DMS 273 (cell line): ENCODE data around the gene MZT2A.
"Not testable (repeated sequence)": the region's sequence is repeated elsewhere in the genome, so short reads cannot be mapped to it uniquely, and the experiment has no call there.

Experiments
- DNase-seq: peaks from one replicate; lab custom pipeline; 2025; ENCODE audit not compliant: unreplicated experiment; lab: John Stamatoyannopoulos, UW

The MZT2A gene

GRCh38 chr2:131467722-131468121 is 24.5 kb downstream of the MZT2A start:
- not testable (repeated sequence) for DNase-seq

- DNase-seq, result not testable (repeated sequence)
Measured at GRCh38 chr2:131454914-131455313, 37.3 kb downstream of the MZT2A start.

GRCh38 chr2:131451265-131451949 is 40.8 kb downstream of the MZT2A start:
- DNase-seq, result not testable (repeated sequence)

DNA sequence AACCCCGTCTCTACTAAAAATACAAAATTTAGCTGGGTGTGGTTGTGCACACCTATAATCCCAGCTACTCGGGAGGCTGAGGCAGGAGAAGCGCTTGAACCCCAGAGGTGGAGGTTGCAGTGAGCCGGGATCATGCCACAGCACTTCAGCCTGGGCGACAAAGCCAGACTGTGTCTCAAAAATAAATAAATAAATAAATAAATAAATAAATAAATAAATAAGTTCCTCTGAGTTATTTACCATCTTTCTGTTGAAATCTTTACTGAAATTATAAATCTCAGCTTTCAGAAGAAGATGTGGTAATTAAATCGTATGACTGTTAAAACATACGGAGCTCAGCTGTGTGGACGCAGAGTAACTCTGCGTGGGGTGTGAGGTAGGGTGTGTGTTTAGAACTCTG is 44.2 kb downstream of the MZT2A start:
- not testable (repeated sequence) for DNase-seq

DNA sequence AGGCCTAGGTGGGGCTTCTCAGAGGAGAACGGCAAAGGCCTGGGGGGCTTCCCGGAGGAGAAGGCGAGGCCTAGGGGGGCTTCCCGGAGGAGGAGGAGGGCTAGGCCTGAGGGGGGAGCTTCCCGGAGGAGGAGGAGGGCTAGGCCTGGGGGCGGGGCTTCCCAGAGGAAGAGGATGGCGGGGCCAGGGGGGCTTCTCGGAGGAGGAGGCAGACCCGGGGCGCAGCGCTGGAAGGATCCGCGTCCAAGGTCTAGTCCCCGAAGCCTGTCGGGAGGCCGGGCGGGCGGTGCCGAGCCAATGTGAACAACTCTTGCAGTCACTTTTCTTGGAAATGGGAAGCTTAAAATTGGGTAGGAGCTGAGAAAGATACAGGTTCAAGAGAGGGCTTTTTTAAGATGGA is 46.3 kb downstream of the MZT2A start:
- DNase-seq, result no peak

- DNase-seq, result not testable (repeated sequence)
Measured at GRCh38 chr2:131445515-131445797, 46.7 kb downstream of the MZT2A start.

- not testable (repeated sequence) for DNase-seq
Measured at GRCh38 chr2:131444736-131445514, 47.3 kb downstream of the MZT2A start.

- not testable (repeated sequence) for DNase-seq
Measured at GRCh38 chr2:131440742-131441468, 51.3 kb downstream of the MZT2A start.
